HEK293 (cell line): ENCODE measurements around the gene FIGNL2.
A peak's percentile ranks its signal among the peaks of the same experiment; 100 is the strongest.

Experiments
- CTCF ChIA-PET: fragments of 350-600 bp; formaldehyde crosslinking; extraction: SDS; loops from one replicate; lab custom pipeline; 2021; ENCODE audit warnings: antibody characterized with exemption; lab: Yijun Ruan, JAX
- POLR2A ChIA-PET: fragments of 300-600 bp; formaldehyde crosslinking; extraction: SDS; loops from one replicate; lab custom pipeline; 2020; ENCODE audit warnings: antibody characterized with exemption, inconsistent platforms; lab: Yijun Ruan, JAX
- H3K27ac ChIP-seq: fragments of 200-500 bp; sonication (Bioruptor generic); 2 replicates; pipeline ENCODE4 v1.5.1; 2014; ENCODE audit warnings: low read depth, low read length, control low read depth, inconsistent platforms; ENCODE audit errors: extremely low read depth
- H3K36me3 ChIP-seq, 2 experiments: fragments of 200-500 bp in 1 of 2; sonication (Bioruptor generic) in 1 of 2; 1 replicate in 1 of 2; 2 replicates in 1 of 2; pipeline ENCODE4 v1.5.1; 2014 to 2017; ENCODE audit warnings: inconsistent platforms in 2 of 2, low read length in 2 of 2; ENCODE audit not compliant: control insufficient read depth in 2 of 2, insufficient read depth in 1 of 2
- H3K4me1 ChIP-seq: fragments of 200-500 bp; sonication (Bioruptor generic); 2 replicates; pipeline ENCODE4 v1.5.1; 2014; ENCODE audit warnings: mild to moderate bottlenecking, low read length, inconsistent platforms; ENCODE audit not compliant: control insufficient read depth, insufficient read depth
- H3K4me3 ChIP-seq: 2 replicates; pipeline ENCODE4 v1.5.1; 2011; ENCODE audit warnings: low read depth, mild to moderate bottlenecking, control low read depth, low read length, moderate library complexity
- H3K9me3 ChIP-seq: fragments of 200-500 bp; sonication (Bioruptor generic); 2 replicates; pipeline ENCODE4 v1.5.1; 2014; ENCODE audit warnings: low read depth, low read length, inconsistent platforms; ENCODE audit not compliant: control insufficient read depth, insufficient read depth
- ZNF112 ChIP-seq: fragments of 450-650 bp; formaldehyde crosslinking; IDR thresholded peaks from 2 replicates; pipeline ENCODE4 v1.5.0; 2017; ENCODE audit warnings: missing biosample characterization, missing genetic modification characterization
- ZNF366 ChIP-seq: fragments of 450-650 bp; formaldehyde crosslinking; conservative IDR thresholded peaks from 2 replicates; pipeline ENCODE4 v1.5.1; 2016; ENCODE audit warnings: missing biosample characterization, missing genetic modification characterization
- ZNF843 ChIP-seq: fragments of 450-650 bp; formaldehyde crosslinking; IDR thresholded peaks from 2 replicates; pipeline ENCODE4 v1.5.1; 2016; ENCODE audit warnings: missing biosample characterization, missing genetic modification characterization
- TF ChIP-seq, protein P1 (sequence below): fragments of 450-650 bp; formaldehyde crosslinking; IDR thresholded peaks from 2 replicates; pipeline ENCODE4 v1.5.1; 2016; ENCODE audit warnings: missing biosample characterization, missing genetic modification characterization, borderline replicate concordance
- TF ChIP-seq, protein P2 (sequence below): fragments of 450-650 bp; formaldehyde crosslinking; IDR thresholded peaks from 2 replicates; pipeline ENCODE4 v1.5.1; 2016; ENCODE audit warnings: missing biosample characterization, missing genetic modification characterization
- TF ChIP-seq, protein P3 (sequence below): fragments of 450-650 bp; formaldehyde crosslinking; IDR thresholded peaks from 2 replicates; pipeline ENCODE4 v1.5.1; 2016; ENCODE audit warnings: missing biosample characterization, missing genetic modification characterization
- TF ChIP-seq, protein P4 (sequence below): fragments of 450-650 bp; formaldehyde crosslinking; IDR thresholded peaks from 2 replicates; pipeline ENCODE4 v1.5.1; 2016; ENCODE audit warnings: missing biosample characterization, missing genetic modification characterization
- TF ChIP-seq, protein P5 (sequence below): fragments of 450-650 bp; formaldehyde crosslinking; IDR thresholded peaks from 2 replicates; pipeline ENCODE4 v1.5.1; 2017; ENCODE audit warnings: missing biosample characterization, missing genetic modification characterization

The FIGNL2 gene

DNA sequence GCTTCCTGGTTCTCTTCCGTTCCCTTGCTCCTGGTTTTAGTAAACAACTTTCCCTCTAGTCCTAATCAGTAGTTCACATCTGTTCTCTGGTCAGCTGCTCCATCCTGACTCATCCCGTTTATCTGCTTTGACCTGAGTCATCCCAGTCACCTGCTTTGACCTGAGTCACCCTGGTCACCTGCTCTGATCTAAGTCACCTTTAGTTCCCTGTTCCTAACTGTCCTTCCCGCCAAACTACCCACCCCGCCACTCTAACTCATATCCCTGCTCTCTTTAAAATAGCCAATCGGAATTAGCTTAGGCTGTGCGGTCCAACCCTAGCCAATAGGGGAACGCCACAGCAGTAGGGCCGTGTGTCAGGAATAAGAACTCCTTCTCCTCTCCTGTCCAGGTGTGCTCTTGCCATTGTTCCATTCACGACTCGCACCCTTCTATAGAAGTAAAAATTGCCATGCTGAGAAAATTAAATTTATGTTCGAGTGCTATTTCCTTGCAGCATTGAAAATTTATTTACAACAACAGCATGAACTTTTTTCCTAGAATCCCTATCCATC lies 36.2 kb upstream of the FIGNL2 start (continued):
- TF ChIP-seq, protein P1, sequence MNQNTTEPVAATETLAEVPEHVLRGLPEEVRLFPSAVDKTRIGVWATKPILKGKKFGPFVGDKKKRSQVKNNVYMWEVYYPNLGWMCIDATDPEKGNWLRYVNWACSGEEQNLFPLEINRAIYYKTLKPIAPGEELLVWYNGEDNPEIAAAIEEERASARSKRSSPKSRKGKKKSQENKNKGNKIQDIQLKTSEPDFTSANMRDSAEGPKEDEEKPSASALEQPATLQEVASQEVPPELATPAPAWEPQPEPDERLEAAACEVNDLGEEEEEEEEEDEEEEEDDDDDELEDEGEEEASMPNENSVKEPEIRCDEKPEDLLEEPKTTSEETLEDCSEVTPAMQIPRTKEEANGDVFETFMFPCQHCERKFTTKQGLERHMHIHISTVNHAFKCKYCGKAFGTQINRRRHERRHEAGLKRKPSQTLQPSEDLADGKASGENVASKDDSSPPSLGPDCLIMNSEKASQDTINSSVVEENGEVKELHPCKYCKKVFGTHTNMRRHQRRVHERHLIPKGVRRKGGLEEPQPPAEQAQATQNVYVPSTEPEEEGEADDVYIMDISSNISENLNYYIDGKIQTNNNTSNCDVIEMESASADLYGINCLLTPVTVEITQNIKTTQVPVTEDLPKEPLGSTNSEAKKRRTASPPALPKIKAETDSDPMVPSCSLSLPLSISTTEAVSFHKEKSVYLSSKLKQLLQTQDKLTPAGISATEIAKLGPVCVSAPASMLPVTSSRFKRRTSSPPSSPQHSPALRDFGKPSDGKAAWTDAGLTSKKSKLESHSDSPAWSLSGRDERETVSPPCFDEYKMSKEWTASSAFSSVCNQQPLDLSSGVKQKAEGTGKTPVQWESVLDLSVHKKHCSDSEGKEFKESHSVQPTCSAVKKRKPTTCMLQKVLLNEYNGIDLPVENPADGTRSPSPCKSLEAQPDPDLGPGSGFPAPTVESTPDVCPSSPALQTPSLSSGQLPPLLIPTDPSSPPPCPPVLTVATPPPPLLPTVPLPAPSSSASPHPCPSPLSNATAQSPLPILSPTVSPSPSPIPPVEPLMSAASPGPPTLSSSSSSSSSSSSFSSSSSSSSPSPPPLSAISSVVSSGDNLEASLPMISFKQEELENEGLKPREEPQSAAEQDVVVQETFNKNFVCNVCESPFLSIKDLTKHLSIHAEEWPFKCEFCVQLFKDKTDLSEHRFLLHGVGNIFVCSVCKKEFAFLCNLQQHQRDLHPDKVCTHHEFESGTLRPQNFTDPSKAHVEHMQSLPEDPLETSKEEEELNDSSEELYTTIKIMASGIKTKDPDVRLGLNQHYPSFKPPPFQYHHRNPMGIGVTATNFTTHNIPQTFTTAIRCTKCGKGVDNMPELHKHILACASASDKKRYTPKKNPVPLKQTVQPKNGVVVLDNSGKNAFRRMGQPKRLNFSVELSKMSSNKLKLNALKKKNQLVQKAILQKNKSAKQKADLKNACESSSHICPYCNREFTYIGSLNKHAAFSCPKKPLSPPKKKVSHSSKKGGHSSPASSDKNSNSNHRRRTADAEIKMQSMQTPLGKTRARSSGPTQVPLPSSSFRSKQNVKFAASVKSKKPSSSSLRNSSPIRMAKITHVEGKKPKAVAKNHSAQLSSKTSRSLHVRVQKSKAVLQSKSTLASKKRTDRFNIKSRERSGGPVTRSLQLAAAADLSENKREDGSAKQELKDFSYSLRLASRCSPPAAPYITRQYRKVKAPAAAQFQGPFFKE (tag by site-specific recombination) = no peak

DNA sequence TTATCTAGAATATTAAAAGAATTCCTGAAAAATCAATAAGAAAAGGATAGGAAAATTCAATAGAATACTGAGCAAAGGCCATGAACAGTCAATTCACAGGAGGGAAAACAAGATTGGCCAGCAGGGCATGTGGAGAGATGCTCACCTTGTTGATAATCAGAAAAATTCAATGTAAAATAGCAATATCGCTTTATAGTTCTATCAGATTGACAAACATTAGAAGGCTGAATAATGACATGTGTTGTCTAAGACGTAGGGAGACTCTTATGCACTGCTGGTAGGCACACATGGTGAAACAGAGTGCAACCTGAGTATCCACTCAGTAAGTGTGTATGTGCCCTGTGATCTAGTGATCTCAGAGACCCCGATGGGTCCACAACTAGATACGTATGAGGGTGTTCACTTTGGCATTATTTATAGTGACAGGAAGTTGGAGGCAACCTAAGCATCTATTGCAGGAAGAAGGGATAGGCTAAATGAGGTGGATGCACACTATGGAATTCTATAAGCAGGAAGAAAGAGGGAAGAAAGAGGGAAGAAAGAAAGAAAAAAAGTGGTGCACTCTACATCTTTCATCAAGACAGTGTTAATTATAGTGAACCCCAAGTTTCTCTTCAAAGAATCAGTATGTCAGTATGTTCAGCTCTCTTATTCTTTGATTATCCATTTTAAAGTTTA lies 35.6 kb upstream of the FIGNL2 start:
- Histone ChIP-seq H3K27ac (no peak overlapping the region), H3K4me3 (no peak overlapping the region), H3K9me3 (no peaks in the 10 kb centered on the region), H3K36me3 (no peaks in the 10 kb centered on the region), H3K4me1 (no peaks in the 10 kb centered on the region)
- peak; percentile 79 for TF ChIP-seq ZNF366 (tag by site-specific recombination)
- no peak for TF ChIP-seq ZNF843 (tag by site-specific recombination)
- ChIA-PET CTCF (interaction anchor here (0.5 to 0.7 kb wide), 4 partner anchors 9 to 200 kb away, joined by 3 read pairs; no protein-coding TSS in a partner anchor), POLR2A (no interaction called here)

DNA sequence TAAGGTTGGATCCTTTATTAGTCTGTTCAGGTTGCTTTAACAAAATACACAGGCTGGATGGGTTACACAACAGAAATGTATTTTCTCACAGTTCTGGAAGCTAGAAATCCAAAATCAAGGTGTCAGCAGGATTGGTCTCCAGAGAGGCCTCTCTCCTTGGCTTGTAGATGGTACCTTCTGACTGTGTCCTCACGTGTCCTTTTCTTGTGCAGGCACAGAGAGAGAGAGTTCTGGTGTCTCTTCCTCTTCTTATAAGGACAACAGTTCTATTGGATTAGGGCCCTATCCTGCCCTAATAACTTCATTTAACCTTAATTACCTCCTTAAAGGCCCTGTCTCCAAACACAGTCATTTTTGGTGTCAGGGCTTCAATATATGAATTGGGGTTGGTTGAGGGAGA lies 34.8 kb upstream of the FIGNL2 start:
- ChIA-PET POLR2A (no interaction called here), CTCF (interaction anchor here (0.5 to 0.9 kb wide), 2 partner anchors 11 to 495 kb away, joined by 3 to 4 read pairs; no protein-coding TSS in a partner anchor)
- Histone ChIP-seq H3K4me1 (no peaks in the 10 kb centered on the region), H3K9me3 (no peaks in the 10 kb centered on the region), H3K36me3 (no peaks in the 10 kb centered on the region), H3K27ac (no peak overlapping the region), H3K4me3 (no peak overlapping the region)
- TF ChIP-seq ZNF843 (tag by site-specific recombination) = no peak
- TF ChIP-seq, protein P2, sequence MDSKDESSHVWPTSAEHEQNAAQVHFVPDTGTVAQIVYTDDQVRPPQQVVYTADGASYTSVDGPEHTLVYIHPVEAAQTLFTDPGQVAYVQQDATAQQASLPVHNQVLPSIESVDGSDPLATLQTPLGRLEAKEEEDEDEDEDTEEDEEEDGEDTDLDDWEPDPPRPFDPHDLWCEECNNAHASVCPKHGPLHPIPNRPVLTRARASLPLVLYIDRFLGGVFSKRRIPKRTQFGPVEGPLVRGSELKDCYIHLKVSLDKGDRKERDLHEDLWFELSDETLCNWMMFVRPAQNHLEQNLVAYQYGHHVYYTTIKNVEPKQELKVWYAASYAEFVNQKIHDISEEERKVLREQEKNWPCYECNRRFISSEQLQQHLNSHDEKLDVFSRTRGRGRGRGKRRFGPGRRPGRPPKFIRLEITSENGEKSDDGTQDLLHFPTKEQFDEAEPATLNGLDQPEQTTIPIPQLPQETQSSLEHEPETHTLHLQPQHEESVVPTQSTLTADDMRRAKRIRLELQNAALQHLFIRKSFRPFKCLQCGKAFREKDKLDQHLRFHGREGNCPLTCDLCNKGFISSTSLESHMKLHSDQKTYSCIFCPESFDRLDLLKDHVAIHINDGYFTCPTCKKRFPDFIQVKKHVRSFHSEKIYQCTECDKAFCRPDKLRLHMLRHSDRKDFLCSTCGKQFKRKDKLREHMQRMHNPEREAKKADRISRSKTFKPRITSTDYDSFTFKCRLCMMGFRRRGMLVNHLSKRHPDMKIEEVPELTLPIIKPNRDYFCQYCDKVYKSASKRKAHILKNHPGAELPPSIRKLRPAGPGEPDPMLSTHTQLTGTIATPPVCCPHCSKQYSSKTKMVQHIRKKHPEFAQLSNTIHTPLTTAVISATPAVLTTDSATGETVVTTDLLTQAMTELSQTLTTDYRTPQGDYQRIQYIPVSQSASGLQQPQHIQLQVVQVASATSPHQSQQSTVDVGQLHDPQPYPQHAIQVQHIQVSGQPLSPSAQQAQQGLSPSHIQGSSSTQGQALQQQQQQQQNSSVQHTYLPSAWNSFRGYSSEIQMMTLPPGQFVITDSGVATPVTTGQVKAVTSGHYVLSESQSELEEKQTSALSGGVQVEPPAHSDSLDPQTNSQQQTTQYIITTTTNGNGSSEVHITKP (tag by site-specific recombination) = peak; percentile 63

DNA sequence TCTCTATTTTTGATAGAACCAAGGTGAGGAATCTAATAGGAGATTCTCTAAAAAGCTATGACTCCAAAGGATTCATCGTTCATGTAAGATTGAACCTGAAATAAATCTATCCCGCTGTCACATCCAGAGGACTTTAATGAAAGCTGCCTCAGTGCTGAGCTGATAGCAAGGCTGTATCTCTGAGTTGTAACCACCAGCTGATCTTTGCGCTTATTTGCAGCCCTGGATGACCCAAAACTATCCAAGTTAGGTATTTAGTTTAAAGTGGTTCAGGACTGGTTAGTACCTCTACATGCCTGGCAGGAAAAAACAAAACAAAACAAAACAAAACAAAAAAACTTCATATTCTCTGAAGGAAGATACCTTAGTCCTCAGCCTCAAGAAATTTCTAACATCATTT lies 30.6 kb upstream of the FIGNL2 start:
- H3K4me3 ChIP-seq = no peak overlapping the region
- H3K4me1 ChIP-seq = no peaks in the 10 kb centered on the region
- no peaks in the 10 kb centered on the region for H3K36me3 ChIP-seq
- ChIA-PET POLR2A (no interaction called here), CTCF (interaction anchor here (1.4 kb wide), 1 partner anchor 26 kb away, joined by 3 read pairs; no protein-coding TSS in a partner anchor)
- no peaks in the 10 kb centered on the region for H3K9me3 ChIP-seq
- H3K27ac ChIP-seq = no peak overlapping the region
- TF ChIP-seq, protein P3, sequence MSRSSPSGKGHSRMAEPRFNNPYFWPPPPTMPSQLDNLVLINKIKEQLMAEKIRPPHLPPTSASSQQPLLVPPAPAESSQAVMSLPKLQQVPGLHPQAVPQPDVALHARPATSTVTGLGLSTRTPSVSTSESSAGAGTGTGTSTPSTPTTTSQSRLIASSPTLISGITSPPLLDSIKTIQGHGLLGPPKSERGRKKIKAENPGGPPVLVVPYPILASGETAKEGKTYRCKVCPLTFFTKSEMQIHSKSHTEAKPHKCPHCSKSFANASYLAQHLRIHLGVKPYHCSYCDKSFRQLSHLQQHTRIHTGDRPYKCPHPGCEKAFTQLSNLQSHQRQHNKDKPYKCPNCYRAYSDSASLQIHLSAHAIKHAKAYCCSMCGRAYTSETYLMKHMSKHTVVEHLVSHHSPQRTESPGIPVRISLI = no peak
- no peak for TF ChIP-seq ZNF112 (tag by site-specific recombination)
- TF ChIP-seq, protein P4, sequence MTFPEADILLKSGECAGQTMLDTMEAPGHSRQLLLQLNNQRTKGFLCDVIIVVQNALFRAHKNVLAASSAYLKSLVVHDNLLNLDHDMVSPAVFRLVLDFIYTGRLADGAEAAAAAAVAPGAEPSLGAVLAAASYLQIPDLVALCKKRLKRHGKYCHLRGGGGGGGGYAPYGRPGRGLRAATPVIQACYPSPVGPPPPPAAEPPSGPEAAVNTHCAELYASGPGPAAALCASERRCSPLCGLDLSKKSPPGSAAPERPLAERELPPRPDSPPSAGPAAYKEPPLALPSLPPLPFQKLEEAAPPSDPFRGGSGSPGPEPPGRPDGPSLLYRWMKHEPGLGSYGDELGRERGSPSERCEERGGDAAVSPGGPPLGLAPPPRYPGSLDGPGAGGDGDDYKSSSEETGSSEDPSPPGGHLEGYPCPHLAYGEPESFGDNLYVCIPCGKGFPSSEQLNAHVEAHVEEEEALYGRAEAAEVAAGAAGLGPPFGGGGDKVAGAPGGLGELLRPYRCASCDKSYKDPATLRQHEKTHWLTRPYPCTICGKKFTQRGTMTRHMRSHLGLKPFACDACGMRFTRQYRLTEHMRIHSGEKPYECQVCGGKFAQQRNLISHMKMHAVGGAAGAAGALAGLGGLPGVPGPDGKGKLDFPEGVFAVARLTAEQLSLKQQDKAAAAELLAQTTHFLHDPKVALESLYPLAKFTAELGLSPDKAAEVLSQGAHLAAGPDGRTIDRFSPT (tag by site-specific recombination) = no peak
- TF ChIP-seq, protein P5, sequence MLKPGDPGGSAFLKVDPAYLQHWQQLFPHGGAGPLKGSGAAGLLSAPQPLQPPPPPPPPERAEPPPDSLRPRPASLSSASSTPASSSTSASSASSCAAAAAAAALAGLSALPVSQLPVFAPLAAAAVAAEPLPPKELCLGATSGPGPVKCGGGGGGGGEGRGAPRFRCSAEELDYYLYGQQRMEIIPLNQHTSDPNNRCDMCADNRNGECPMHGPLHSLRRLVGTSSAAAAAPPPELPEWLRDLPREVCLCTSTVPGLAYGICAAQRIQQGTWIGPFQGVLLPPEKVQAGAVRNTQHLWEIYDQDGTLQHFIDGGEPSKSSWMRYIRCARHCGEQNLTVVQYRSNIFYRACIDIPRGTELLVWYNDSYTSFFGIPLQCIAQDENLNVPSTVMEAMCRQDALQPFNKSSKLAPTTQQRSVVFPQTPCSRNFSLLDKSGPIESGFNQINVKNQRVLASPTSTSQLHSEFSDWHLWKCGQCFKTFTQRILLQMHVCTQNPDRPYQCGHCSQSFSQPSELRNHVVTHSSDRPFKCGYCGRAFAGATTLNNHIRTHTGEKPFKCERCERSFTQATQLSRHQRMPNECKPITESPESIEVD = no peak
